Measurements from ENCODE around the gene ILF3. TPM values are rescaled to one million over a fixed set of nuclear protein-coding genes. Genes with fewer than 3 reads are reported as not detected.

The ILF3 gene
- total and polyA plus RNA-seq, 10 of the 15 experiments (the other 5 are each of a cell fraction or from before 2014, with no cell fraction given), result 28.1 to 383 (median 176) TPM

DNA sequence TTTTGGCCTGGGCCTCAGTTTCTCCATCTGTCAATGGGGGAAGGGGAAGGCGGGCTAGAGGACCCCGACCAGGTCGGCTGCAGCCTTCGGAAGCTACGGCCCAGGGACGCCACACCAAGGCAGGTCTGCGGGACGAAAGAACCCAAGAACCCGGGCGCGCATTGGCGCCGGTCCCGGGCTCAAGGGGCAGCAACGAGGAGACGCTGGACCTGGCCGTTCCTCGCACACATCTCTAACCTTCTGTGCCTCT is 739 bp upstream of the ILF3 start (continued):
- TF ChIP-seq, protein P1, sequence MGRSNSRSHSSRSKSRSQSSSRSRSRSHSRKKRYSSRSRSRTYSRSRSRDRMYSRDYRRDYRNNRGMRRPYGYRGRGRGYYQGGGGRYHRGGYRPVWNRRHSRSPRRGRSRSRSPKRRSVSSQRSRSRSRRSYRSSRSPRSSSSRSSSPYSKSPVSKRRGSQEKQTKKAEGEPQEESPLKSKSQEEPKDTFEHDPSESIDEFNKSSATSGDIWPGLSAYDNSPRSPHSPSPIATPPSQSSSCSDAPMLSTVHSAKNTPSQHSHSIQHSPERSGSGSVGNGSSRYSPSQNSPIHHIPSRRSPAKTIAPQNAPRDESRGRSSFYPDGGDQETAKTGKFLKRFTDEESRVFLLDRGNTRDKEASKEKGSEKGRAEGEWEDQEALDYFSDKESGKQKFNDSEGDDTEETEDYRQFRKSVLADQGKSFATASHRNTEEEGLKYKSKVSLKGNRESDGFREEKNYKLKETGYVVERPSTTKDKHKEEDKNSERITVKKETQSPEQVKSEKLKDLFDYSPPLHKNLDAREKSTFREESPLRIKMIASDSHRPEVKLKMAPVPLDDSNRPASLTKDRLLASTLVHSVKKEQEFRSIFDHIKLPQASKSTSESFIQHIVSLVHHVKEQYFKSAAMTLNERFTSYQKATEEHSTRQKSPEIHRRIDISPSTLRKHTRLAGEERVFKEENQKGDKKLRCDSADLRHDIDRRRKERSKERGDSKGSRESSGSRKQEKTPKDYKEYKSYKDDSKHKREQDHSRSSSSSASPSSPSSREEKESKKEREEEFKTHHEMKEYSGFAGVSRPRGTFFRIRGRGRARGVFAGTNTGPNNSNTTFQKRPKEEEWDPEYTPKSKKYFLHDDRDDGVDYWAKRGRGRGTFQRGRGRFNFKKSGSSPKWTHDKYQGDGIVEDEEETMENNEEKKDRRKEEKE (IDR thresholded peaks at IDR 0.05), result peak; percentile 13; the same call in 1 of the 2 replicates
- TF ChIP-seq MEF2A (IDR thresholded peaks at IDR 0.05; ENCODE audit: insufficient read depth, low read depth, low read length), result no peak
- TF ChIP-seq POLR2AphosphoS5 (IDR thresholded peaks at IDR 0.05; ENCODE audit: low read length), result peak; percentile 97
- TF ChIP-seq CBX5 (IDR thresholded peaks at IDR 0.05; ENCODE audit: low read depth), result no peak
- TF ChIP-seq, protein P2, sequence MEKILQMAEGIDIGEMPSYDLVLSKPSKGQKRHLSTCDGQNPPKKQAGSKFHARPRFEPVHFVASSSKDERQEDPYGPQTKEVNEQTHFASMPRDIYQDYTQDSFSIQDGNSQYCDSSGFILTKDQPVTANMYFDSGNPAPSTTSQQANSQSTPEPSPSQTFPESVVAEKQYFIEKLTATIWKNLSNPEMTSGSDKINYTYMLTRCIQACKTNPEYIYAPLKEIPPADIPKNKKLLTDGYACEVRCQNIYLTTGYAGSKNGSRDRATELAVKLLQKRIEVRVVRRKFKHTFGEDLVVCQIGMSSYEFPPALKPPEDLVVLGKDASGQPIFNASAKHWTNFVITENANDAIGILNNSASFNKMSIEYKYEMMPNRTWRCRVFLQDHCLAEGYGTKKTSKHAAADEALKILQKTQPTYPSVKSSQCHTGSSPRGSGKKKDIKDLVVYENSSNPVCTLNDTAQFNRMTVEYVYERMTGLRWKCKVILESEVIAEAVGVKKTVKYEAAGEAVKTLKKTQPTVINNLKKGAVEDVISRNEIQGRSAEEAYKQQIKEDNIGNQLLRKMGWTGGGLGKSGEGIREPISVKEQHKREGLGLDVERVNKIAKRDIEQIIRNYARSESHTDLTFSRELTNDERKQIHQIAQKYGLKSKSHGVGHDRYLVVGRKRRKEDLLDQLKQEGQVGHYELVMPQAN (conservative IDR thresholded peaks at IDR 0.05), result peak; percentile 87
- TF ChIP-seq EED (IDR thresholded peaks at IDR 0.05; ENCODE audit: low read depth), result no peak
- TF ChIP-seq PBX3 (IDR thresholded peaks at IDR 0.05; ENCODE audit: insufficient replicate concordance, low read depth, low read length), result no peak
- TF ChIP-seq BMI1 (IDR thresholded peaks at IDR 0.05; ENCODE audit: borderline replicate concordance), result no peak
